ENCODE measurements around the gene CRELD2. TPM values are rescaled to one million over a fixed set of nuclear protein-coding genes. Genes with fewer than 3 reads are reported as not detected.

CRELD2 gene
- polyA plus RNA-seq, 1 donor (not counting 4 experiments of a cell fraction or from before 2014, with no cell fraction given), result 33.5 TPM

DNA sequence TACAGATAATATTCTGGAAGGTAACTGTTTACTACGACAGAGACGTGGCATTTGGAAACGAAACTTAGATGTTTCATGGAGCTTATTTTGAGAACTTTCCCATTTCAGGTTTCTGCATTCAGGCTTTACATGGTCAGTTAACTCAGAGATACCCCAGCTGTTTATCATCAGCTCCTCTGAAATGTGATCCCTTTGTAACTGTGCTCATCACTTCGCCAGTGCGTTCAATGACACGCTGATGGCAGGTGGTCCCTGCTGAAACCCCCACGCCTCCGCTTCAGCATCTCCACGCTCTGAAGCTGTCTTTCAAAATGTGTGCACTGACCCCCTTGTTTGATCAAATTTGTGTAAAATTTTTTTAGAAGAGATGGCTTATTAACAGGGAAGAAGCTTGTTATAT, 30.7 kb upstream of the CRELD2 start:
- dilution Hi-C loops (cut with MboI; ENCODE audit: extremely low pct_ligation_motif_present, low sequenced_read_pairs), result no loop called here
- Histone ChIP-seq H3K9me3 (ENCODE audit: control insufficient read depth, low read depth, low read length) (no peaks in the 10 kb centered on the region), H3K9ac (ENCODE audit: control insufficient read depth, extremely low read depth, insufficient read depth, low read length) (no peak overlapping the region), H3K27me3 (ENCODE audit: control insufficient read depth, extremely low read depth, insufficient read depth, low read length) (no peaks in the 10 kb centered on the region), H2AFZ (ENCODE audit: control insufficient read depth, low read length) (no peak overlapping the region), H3K4me2 (ENCODE audit: control insufficient read depth, extremely low read depth, insufficient read depth, low read depth, low read length) (no peak overlapping the region), H3K9me1 (ENCODE audit: control insufficient read depth, extremely low read depth, insufficient read depth, low read length) (no peaks in the 10 kb centered on the region), H3K36me3 (ENCODE audit: control insufficient read depth in 2 of 2, extremely low read depth in 1 of 2, insufficient read depth in 2 of 2, low read length in 2 of 2) (peaks cover 22 to 29% of the 10 kb centered on the region in 2 experiments), H3K4me3 (ENCODE audit: control insufficient read depth in 2 of 3, extremely low read depth in 1 of 3, insufficient read depth in 2 of 3, low read depth in 1 of 3, low read length in 3 of 3) (no peak overlapping the region), H3K79me2 (ENCODE audit: control insufficient read depth, insufficient read depth, low read length) (peaks cover 29% of the 10 kb centered on the region), H3K27ac (ENCODE audit: control insufficient read depth, insufficient read depth, low read length) (no peak overlapping the region), H4K20me1 (ENCODE audit: control insufficient read depth, extremely low read depth, insufficient read depth, low read length) (no peaks in the 10 kb centered on the region), H3K4me1 (ENCODE audit: control insufficient read depth, extremely low read depth, insufficient read depth, low read length) (peaks cover 3% of the 10 kb centered on the region)
- DNase-seq (ENCODE audit: low read depth, low spot score), result no peak
- TF ChIP-seq EZH2 (IDR thresholded peaks at IDR 0.05; ENCODE audit: low read length), result no peak
- TF ChIP-seq, protein P1, sequence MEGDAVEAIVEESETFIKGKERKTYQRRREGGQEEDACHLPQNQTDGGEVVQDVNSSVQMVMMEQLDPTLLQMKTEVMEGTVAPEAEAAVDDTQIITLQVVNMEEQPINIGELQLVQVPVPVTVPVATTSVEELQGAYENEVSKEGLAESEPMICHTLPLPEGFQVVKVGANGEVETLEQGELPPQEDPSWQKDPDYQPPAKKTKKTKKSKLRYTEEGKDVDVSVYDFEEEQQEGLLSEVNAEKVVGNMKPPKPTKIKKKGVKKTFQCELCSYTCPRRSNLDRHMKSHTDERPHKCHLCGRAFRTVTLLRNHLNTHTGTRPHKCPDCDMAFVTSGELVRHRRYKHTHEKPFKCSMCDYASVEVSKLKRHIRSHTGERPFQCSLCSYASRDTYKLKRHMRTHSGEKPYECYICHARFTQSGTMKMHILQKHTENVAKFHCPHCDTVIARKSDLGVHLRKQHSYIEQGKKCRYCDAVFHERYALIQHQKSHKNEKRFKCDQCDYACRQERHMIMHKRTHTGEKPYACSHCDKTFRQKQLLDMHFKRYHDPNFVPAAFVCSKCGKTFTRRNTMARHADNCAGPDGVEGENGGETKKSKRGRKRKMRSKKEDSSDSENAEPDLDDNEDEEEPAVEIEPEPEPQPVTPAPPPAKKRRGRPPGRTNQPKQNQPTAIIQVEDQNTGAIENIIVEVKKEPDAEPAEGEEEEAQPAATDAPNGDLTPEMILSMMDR (optimal IDR thresholded peaks at IDR 0.05 in 1 of 3, IDR thresholded peaks at IDR 0.05 in 1 of 3, conservative IDR thresholded peaks at IDR 0.05 in 1 of 3; ENCODE audit: extremely low read depth in 1 of 3, insufficient read depth in 2 of 3, low read length in 3 of 3), result no peak
- FAIRE-seq, result no peak

DNA sequence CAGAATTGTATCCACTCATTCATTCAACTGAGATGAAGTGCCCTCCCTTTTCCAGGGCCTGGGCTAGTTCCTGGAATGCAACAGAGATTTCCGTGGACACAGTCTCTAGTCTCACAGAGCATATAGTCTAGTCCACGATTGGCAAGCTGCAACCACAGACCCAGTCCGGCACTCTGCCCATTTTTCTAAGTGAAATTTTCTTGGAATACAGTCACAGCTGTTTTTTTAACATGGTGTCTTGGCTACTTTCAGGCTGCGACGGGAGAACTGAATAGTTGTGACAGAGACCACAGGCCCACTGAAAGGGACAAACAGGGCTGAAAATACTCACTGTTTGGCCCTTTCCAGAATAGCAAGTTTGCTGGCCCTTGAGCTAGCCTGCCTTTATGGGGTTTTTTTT, 29.4 kb upstream of the CRELD2 start:
- H3K27ac ChIP-seq (ENCODE audit: control insufficient read depth, insufficient read depth, low read length), result no peak overlapping the region
- no peak overlapping the region for H2AFZ ChIP-seq (ENCODE audit: control insufficient read depth, low read length)
- no peaks in the 10 kb centered on the region for H3K27me3 ChIP-seq (ENCODE audit: control insufficient read depth, extremely low read depth, insufficient read depth, low read length)
- TF ChIP-seq EZH2 (IDR thresholded peaks at IDR 0.05; ENCODE audit: low read length), result no peak
- TF ChIP-seq, protein P1 (optimal IDR thresholded peaks at IDR 0.05 in 1 of 3, IDR thresholded peaks at IDR 0.05 in 1 of 3, conservative IDR thresholded peaks at IDR 0.05 in 1 of 3; ENCODE audit: extremely low read depth in 1 of 3, insufficient read depth in 2 of 3, low read length in 3 of 3), result no peak
- no peaks in the 10 kb centered on the region for H3K9me1 ChIP-seq (ENCODE audit: control insufficient read depth, extremely low read depth, insufficient read depth, low read length)
- peaks cover 3% of the 10 kb centered on the region for H3K4me1 ChIP-seq (ENCODE audit: control insufficient read depth, extremely low read depth, insufficient read depth, low read length)
- H3K36me3 ChIP-seq (ENCODE audit: control insufficient read depth in 2 of 2, extremely low read depth in 1 of 2, insufficient read depth in 2 of 2, low read length in 2 of 2), result peaks cover 19 to 29% of the 10 kb centered on the region in 2 experiments
- H3K79me2 ChIP-seq (ENCODE audit: control insufficient read depth, insufficient read depth, low read length), result peaks cover 22% of the 10 kb centered on the region
- dilution Hi-C loops (cut with MboI; ENCODE audit: extremely low pct_ligation_motif_present, low sequenced_read_pairs), result no loop called here
- H3K9ac ChIP-seq (ENCODE audit: control insufficient read depth, extremely low read depth, insufficient read depth, low read length), result no peak overlapping the region
- H3K4me2 ChIP-seq (ENCODE audit: control insufficient read depth, extremely low read depth, insufficient read depth, low read depth, low read length), result no peak overlapping the region
- DNase-seq (ENCODE audit: low read depth, low spot score) (no peak), FAIRE-seq (no peak)
- H3K4me3 ChIP-seq (ENCODE audit: control insufficient read depth in 2 of 3, extremely low read depth in 1 of 3, insufficient read depth in 2 of 3, low read depth in 1 of 3, low read length in 3 of 3), result no peak overlapping the region
- H3K9me3 ChIP-seq (ENCODE audit: control insufficient read depth, low read depth, low read length), result no peaks in the 10 kb centered on the region
- H4K20me1 ChIP-seq (ENCODE audit: control insufficient read depth, extremely low read depth, insufficient read depth, low read length), result no peaks in the 10 kb centered on the region
